Activated CD8-positive, alpha-beta memory T cell treated with anti-CD3 and anti-CD28 coated beads, Interleukin-2, amount 50 U/mL, for 1 hour (primary cell): Measurements from ENCODE around the gene PON3.
"Not testable (repeated sequence)": the region's sequence is repeated elsewhere in the genome, so short reads cannot be mapped to it uniquely, and the experiment has no call there.

Source experiments
- DNase-seq: peaks from one replicate; pipeline ENCODE4 v3.0.0-alpha.2; 2020; ENCODE audit errors: extremely low read depth

The PON3 gene

GRCh38 chr7:95411666-95412065, 15.5 kb upstream of the PON3 start:
- no peak for DNase-seq

GRCh38 chr7:95411036-95411435, 14.9 kb upstream of the PON3 start:
- no peak for DNase-seq

GRCh38 chr7:95407751-95408150, 11.6 kb upstream of the PON3 start:
- no peak for DNase-seq

- DNase-seq, result no peak
These were observed 9.6 kb upstream of the PON3 start for GRCh38 chr7:95405800-95406199.

GRCh38 chr7:95405208-95405607, 9.0 kb upstream of the PON3 start:
- DNase-seq, result no peak

- no peak for DNase-seq
These were observed 8.2 kb upstream of the PON3 start for GRCh38 chr7:95404316-95404865.

- no peak for DNase-seq
These were observed 2.2 kb upstream of the PON3 start for GRCh38 chr7:95398155-95398940.

GRCh38 chr7:95397381-95397780, 1.2 kb upstream of the PON3 start:
- no peak for DNase-seq

- no peak for DNase-seq
These were observed 430 bp downstream of the PON3 start for GRCh38 chr7:95395755-95396135.

- no peak for DNase-seq
These were observed 1.8 kb downstream of the PON3 start for GRCh38 chr7:95394370-95394769.

GRCh38 chr7:95391761-95392160, 4.4 kb downstream of the PON3 start:
- DNase-seq, result no peak

GRCh38 chr7:95389516-95389915, 6.7 kb downstream of the PON3 start:
- no peak for DNase-seq

- not testable (repeated sequence) for DNase-seq
These were observed 16.7 kb downstream of the PON3 start for GRCh38 chr7:95379457-95379856.

- DNase-seq, result no peak
These were observed 19.4 kb downstream of the PON3 start for GRCh38 chr7:95376632-95377400.

- no peak for DNase-seq
These were observed 20.5 kb downstream of the PON3 start for GRCh38 chr7:95375591-95376257.

GRCh38 chr7:95373323-95373722, 22.9 kb downstream of the PON3 start:
- no peak for DNase-seq

- no peak for DNase-seq
These were observed 27.9 kb downstream of the PON3 start for GRCh38 chr7:95368235-95368634.

GRCh38 chr7:95367606-95368005, 28.6 kb downstream of the PON3 start:
- DNase-seq, result no peak

- DNase-seq, result no peak
These were observed 31.0 kb downstream of the PON3 start for GRCh38 chr7:95365151-95365550.

GRCh38 chr7:95357623-95358022, 38.6 kb downstream of the PON3 start:
- no peak for DNase-seq

GRCh38 chr7:95342642-95343307, 53.4 kb downstream of the PON3 start:
- no peak for DNase-seq

- DNase-seq, result no peak
These were observed 54.1 kb downstream of the PON3 start for GRCh38 chr7:95342029-95342428.
